ENCODE measurements around the gene ARFRP1. TPM values are rescaled to one million over a fixed set of nuclear protein-coding genes. Genes with fewer than 3 reads are reported as not detected.

ARFRP1 gene
- polyA plus RNA-seq, 1 experiment = 23.8 TPM

- TF ChIP-seq CTCF (IDR thresholded peaks at IDR 0.05; ENCODE audit: low read depth, low read length) = no peak
- H3K27me3 ChIP-seq (ENCODE audit: control insufficient read depth, insufficient read depth, low read length) = no peaks in the 10 kb centered on the region
- no peak overlapping the region for H3K27ac ChIP-seq (ENCODE audit: low read depth, low read length)
- DNase-seq (ENCODE audit: low read depth, low spot score) = no peak
- ChIA-PET CTCF (no interaction called here), POLR2A (no interaction called here)
- no peaks in the 10 kb centered on the region; the same call in 1 of the 2 replicates for H3K9me3 ChIP-seq (ENCODE audit: control insufficient read depth, insufficient read depth, low read length)
- no peak overlapping the region for H3K4me3 ChIP-seq (ENCODE audit: low read depth, low read length)
Measured at GRCh38 chr20:63746751-63747315, 39.1 kb upstream of the ARFRP1 start.

GRCh38 chr20:63745961-63746731 is 38.4 kb upstream of the ARFRP1 start:
- H3K27me3 ChIP-seq (ENCODE audit: control insufficient read depth, insufficient read depth, low read length) = no peaks in the 10 kb centered on the region
- DNase-seq (ENCODE audit: low read depth, low spot score) = no peak
- ChIA-PET POLR2A (no interaction called here), CTCF (no interaction called here)
- H3K4me3 ChIP-seq (ENCODE audit: low read depth, low read length) = no peak overlapping the region
- no peaks in the 10 kb centered on the region; the same call in 1 of the 2 replicates for H3K9me3 ChIP-seq (ENCODE audit: control insufficient read depth, insufficient read depth, low read length)
- no peak for TF ChIP-seq CTCF (IDR thresholded peaks at IDR 0.05; ENCODE audit: low read depth, low read length)
- no peak overlapping the region for H3K27ac ChIP-seq (ENCODE audit: low read depth, low read length)

GRCh38 chr20:63745424-63745805 is 37.6 kb upstream of the ARFRP1 start:
- ChIA-PET CTCF (no interaction called here), POLR2A (no interaction called here)
- Histone ChIP-seq H3K27ac (ENCODE audit: low read depth, low read length) (no peak overlapping the region), H3K4me3 (ENCODE audit: low read depth, low read length) (no peak overlapping the region), H3K27me3 (ENCODE audit: control insufficient read depth, insufficient read depth, low read length) (no peaks in the 10 kb centered on the region), H3K9me3 (ENCODE audit: control insufficient read depth, insufficient read depth, low read length) (no peaks in the 10 kb centered on the region; the same call in 1 of the 2 replicates)
- no peak for DNase-seq (ENCODE audit: low read depth, low spot score)
- TF ChIP-seq CTCF (IDR thresholded peaks at IDR 0.05; ENCODE audit: low read depth, low read length) = no peak

GRCh38 chr20:63744574-63745423 is 37.0 kb upstream of the ARFRP1 start:
- H3K4me3 ChIP-seq (ENCODE audit: low read depth, low read length) = no peak overlapping the region
- no peak for DNase-seq (ENCODE audit: low read depth, low spot score)
- no peaks in the 10 kb centered on the region; the same call in 1 of the 2 replicates for H3K9me3 ChIP-seq (ENCODE audit: control insufficient read depth, insufficient read depth, low read length)
- TF ChIP-seq CTCF (IDR thresholded peaks at IDR 0.05; ENCODE audit: low read depth, low read length) = no peak
- H3K27me3 ChIP-seq (ENCODE audit: control insufficient read depth, insufficient read depth, low read length) = no peaks in the 10 kb centered on the region
- POLR2A ChIA-PET = no interaction called here
- no peak overlapping the region for H3K27ac ChIP-seq (ENCODE audit: low read depth, low read length)
- CTCF ChIA-PET = no interaction called here

- no peak for TF ChIP-seq CTCF (IDR thresholded peaks at IDR 0.05; ENCODE audit: low read depth, low read length)
Measured at GRCh38 chr20:63744158-63744557, 36.4 kb upstream of the ARFRP1 start.

More at GRCh38 chr20:63744158-63744557, 36.4 kb upstream of the ARFRP1 start:
- POLR2A ChIA-PET = no interaction called here
- no peak overlapping the region for H3K27ac ChIP-seq (ENCODE audit: low read depth, low read length)
- H3K4me3 ChIP-seq (ENCODE audit: low read depth, low read length) = no peak overlapping the region
- DNase-seq (ENCODE audit: low read depth, low spot score) = no peak
- CTCF ChIA-PET = no interaction called here
- no peaks in the 10 kb centered on the region for H3K27me3 ChIP-seq (ENCODE audit: control insufficient read depth, insufficient read depth, low read length)
- no peaks in the 10 kb centered on the region; the same call in 1 of the 2 replicates for H3K9me3 ChIP-seq (ENCODE audit: control insufficient read depth, insufficient read depth, low read length)
